Endothelial cell of umbilical vein (primary cell): ENCODE measurements around the gene GDI1. TPM values are rescaled to one million over a fixed set of nuclear protein-coding genes. Genes with fewer than 3 reads are reported as not detected.
A peak's percentile ranks its signal among the peaks of the same experiment; 100 is the strongest.

Experiments used
- BruUV-seq: library from RNA; stranded (reverse); fragments of 400-500 nt; replicated peaks from 2 replicates; lab custom pipeline; 2021; lab: Mats Ljungman, UMichigan
- CTCF ChIA-PET: fragments of 300-600, 350-600 bp; sonication (Branson Sonifier 250); formaldehyde crosslinking; loops from one replicate; lab custom pipeline; 2021; ENCODE audit warnings: antibody characterized with exemption, inconsistent platforms; lab: Charles Lee
- POLR2A ChIA-PET: fragments of 300-600, 350-600 bp; sonication (Branson Sonifier 250); formaldehyde crosslinking; loops from one replicate; lab custom pipeline; 2021; ENCODE audit warnings: antibody characterized with exemption, inconsistent platforms; lab: Charles Lee
- DNase-seq: peaks from one replicate; pipeline ENCODE4 v3.0.0-alpha.2; 2011; ENCODE audit warnings: low read depth, low spot score
- FAIRE-seq: peaks from 2 replicates; lab custom pipeline; 2011; peaks lifted over from hg19 to GRCh38; lab: Jason Lieb, UNC
- H2AFZ ChIP-seq: 2 replicates; pipeline ENCODE4 v1.6.0; 2012; ENCODE audit warnings: low read depth, low read length, control low read depth, inconsistent platforms
- H3K27ac ChIP-seq: 2 replicates; pipeline ENCODE4 v1.5.1; 2011; ENCODE audit warnings: low read depth, mild to moderate bottlenecking, control low read depth, low read length, moderate library complexity; ENCODE audit not compliant: insufficient read depth
- H3K27me3 ChIP-seq, 2 experiments: 2 replicates each; pipeline versions ENCODE4 v1.6.0 to v1.6.1; 2011; ENCODE audit warnings: low read length in 2 of 2, mixed read lengths in 1 of 2; ENCODE audit not compliant: control insufficient read depth in 2 of 2, insufficient read depth in 2 of 2
- H3K36me3 ChIP-seq, 2 experiments: 2 replicates in 1 of 2; 3 replicates in 1 of 2; pipeline ENCODE4 v1.5.1; 2011; ENCODE audit warnings: low read length in 2 of 2, mild to moderate bottlenecking in 1 of 2, moderate library complexity in 1 of 2; ENCODE audit not compliant: control insufficient read depth in 2 of 2, insufficient read depth in 2 of 2; ENCODE audit errors: extremely low read depth in 1 of 2
- H3K4me1 ChIP-seq: 3 replicates; pipeline ENCODE4 v1.5.1; 2011; ENCODE audit warnings: mild to moderate bottlenecking, low read length; ENCODE audit not compliant: control insufficient read depth, insufficient read depth; ENCODE audit errors: extremely low read depth
- H3K4me2 ChIP-seq: 2 replicates; pipeline ENCODE4 v1.6.1; 2011; ENCODE audit warnings: low read length, control low read depth, mixed read lengths; ENCODE audit not compliant: insufficient read depth
- H3K4me3 ChIP-seq, 3 experiments: fragments of 200-600 bp in 1 of 3; sonication (generic), shearing (Covaris generic) in 1 of 3; replicated peaks in 1 of 3; 2 replicates each; pipeline ENCODE4 v1.5.1; 2011 to 2016; ENCODE audit warnings: control low read depth in 3 of 3, low read length in 3 of 3, mild to moderate bottlenecking in 2 of 3, inconsistent platforms in 1 of 3, low read depth in 1 of 3, moderate library complexity in 1 of 3; ENCODE audit not compliant: insufficient read depth in 1 of 3
- H3K79me2 ChIP-seq: 2 replicates; pipeline ENCODE4 v1.6.0; 2012; ENCODE audit warnings: low read length, inconsistent platforms; ENCODE audit not compliant: control insufficient read depth, insufficient read depth
- H3K9ac ChIP-seq: replicated peaks from 2 replicates; pipeline ENCODE3; 2011; ENCODE audit warnings: low read length, control low read depth; ENCODE audit not compliant: insufficient read depth; ENCODE audit errors: extremely low read depth
- H3K9me1 ChIP-seq: replicated peaks from 3 replicates; pipeline ENCODE4 v1.6.0; 2011; ENCODE audit warnings: mild to moderate bottlenecking, low read length; ENCODE audit not compliant: control insufficient read depth, insufficient read depth; ENCODE audit errors: extremely low read depth
- H3K9me3 ChIP-seq: replicated peaks from 2 replicates; pipeline ENCODE4 v1.5.1; 2012; ENCODE audit warnings: low read length, inconsistent platforms; ENCODE audit not compliant: control insufficient read depth, insufficient read depth
- H4K20me1 ChIP-seq: replicated peaks from 2 replicates; pipeline ENCODE3; 2011; ENCODE audit warnings: mild to moderate bottlenecking, low read length; ENCODE audit not compliant: control insufficient read depth, insufficient read depth; ENCODE audit errors: extremely low read depth
- EZH2 ChIP-seq: IDR thresholded peaks from 2 replicates; pipeline ENCODE4 v1.6.1; 2012; ENCODE audit warnings: borderline replicate concordance, low read depth, mild to moderate bottlenecking, moderate library complexity, low read length, inconsistent platforms; ENCODE audit not compliant: severe bottlenecking
- FOS ChIP-seq: IDR thresholded peaks from 2 replicates; pipeline ENCODE4 v1.6.1; 2011; ENCODE audit warnings: mild to moderate bottlenecking, low read length, moderate library complexity, borderline replicate concordance; ENCODE audit not compliant: insufficient read depth
- GATA2 ChIP-seq: IDR thresholded peaks from 2 replicates; pipeline ENCODE4 v1.7.0; 2011; ENCODE audit warnings: low read depth, mild to moderate bottlenecking, moderate library complexity, mixed read lengths, low read length; ENCODE audit not compliant: insufficient read length, insufficient read depth
- POLR2A ChIP-seq: IDR thresholded peaks from 2 replicates; pipeline ENCODE4 v1.6.1; 2012; ENCODE audit warnings: low read depth, mild to moderate bottlenecking, control low read depth, low read length
- POLR2AphosphoS5 ChIP-seq: IDR thresholded peaks from 2 replicates; pipeline ENCODE4 v1.6.1; 2012; ENCODE audit warnings: low read depth, mild to moderate bottlenecking, control low read depth, low read length, moderate library complexity; ENCODE audit not compliant: insufficient read depth
- dilution Hi-C: fragments of 300-500 bp; cut with MboI; formaldehyde crosslinking; loops from one replicate; pipeline ENCODE4 v1.15.0; 2019; ENCODE audit warnings: low sequenced_read_pairs; ENCODE audit not compliant: extremely low pct_ligation_motif_present
- intact Hi-C: fragments of 100-400 bp; cut with micrococcal nuclease; formaldehyde crosslinking; loops from one replicate; pipeline ENCODE4 v1.10.0; 2022
- polyA plus RNA-seq, 4 experiments: library from polyadenylated mRNA; depleted of rRNA in 3 of 4; stranded (reverse) in 3 of 4; unstranded in 1 of 4; fragments of >200 nt; gene quantifications; 2 replicates each; pipeline versions ENCODE4 v1.2.1 to v1.2.3, GENCODE V29; 2011 to 2012; ENCODE audit warnings: missing spikeins in 1 of 4
- total RNA-seq: library from RNA; stranded (reverse); gene quantifications from 2 replicates; pipeline ENCODE4 v1.2.3, GENCODE V29; 2021

GDI1 gene
- total and polyA plus RNA-seq, 2 donors (not counting 3 experiments of a cell fraction or from before 2014, with no cell fraction given) = 128 to 247 TPM

GRCh38 chrX:154443992-154444754 is 7.2 kb downstream of the GDI1 start, which contains the start of gene FAM50A:
FAM50A (plus strand) TSS chrX:154444141; CDS start chrX:154444236, 95 bp downstream.
- no peaks in the 10 kb centered on the region for H3K9me1 ChIP-seq
- H3K4me1 ChIP-seq = peaks cover 8% of the 10 kb centered on the region
- DNase-seq (peak; percentile 40), FAIRE-seq (peak; percentile 54)
- H3K4me2 ChIP-seq = peak within 1 kb of the TSS; percentile 74
- H2AFZ ChIP-seq = peak within 1 kb of the TSS; percentile 26
- BruUV-seq = no TSS peak
- ChIA-PET CTCF (interaction anchor here (0.7 to 1.5 kb wide), 4 partner anchors 19 to 83 kb away, joined by 3 to 5 read pairs (median 4); partner anchors contain the start of gene RPL10), POLR2A (no interaction called here)
- intact Hi-C loops (loop anchor here (5.0 kb wide), 2 partner anchors 33 to 37 kb away; partner anchors contain the start of genes DNASE1L1 and LAGE3), dilution Hi-C loops (no loop called here)
- H3K4me3 ChIP-seq = peak within 1 kb of the TSS; percentile 35 to 69 (median 50)
- H3K9ac ChIP-seq = peak within 1 kb of the TSS; percentile 84
- H3K36me3 ChIP-seq = peaks cover 4 to 39% of the 10 kb centered on the region in 2 experiments
- no peaks in the 10 kb centered on the region for H3K27me3 ChIP-seq
- TF ChIP-seq POLR2AphosphoS5 (peak; percentile 44), GATA2 (no peak)
- H3K9me3 ChIP-seq = no peaks in the 10 kb centered on the region
- peaks cover 45% of the 10 kb centered on the region for H3K79me2 ChIP-seq
- H3K27ac ChIP-seq = peak within 1 kb of the TSS; percentile 63
- H4K20me1 ChIP-seq = no peaks in the 10 kb centered on the region

GRCh38 chrX:154444755-154445246 is 7.8 kb downstream of the GDI1 start:
- H2AFZ ChIP-seq = no peak overlapping the region
- ChIA-PET CTCF (interaction anchor here (1.1 to 1.5 kb wide), 2 partner anchors 46 to 83 kb away, joined by 4 read pairs; partner anchors contain the start of gene RPL10), POLR2A (no interaction called here)
- intact Hi-C loops = loop anchor here (5.0 kb wide), 2 partner anchors 32 to 38 kb away; partner anchors contain the start of genes DNASE1L1 and LAGE3
- DNase-seq (no peak), FAIRE-seq (no peak)
- no TSS peak for BruUV-seq
- peak overlapping the region; percentile 35 to 69 (median 50) for H3K4me3 ChIP-seq
- no peaks in the 10 kb centered on the region for H3K27me3 ChIP-seq
- peaks cover 8% of the 10 kb centered on the region for H3K4me1 ChIP-seq
- no peaks in the 10 kb centered on the region for H3K9me1 ChIP-seq
- no peaks in the 10 kb centered on the region for H4K20me1 ChIP-seq
- peaks cover 4 to 44% of the 10 kb centered on the region in 2 experiments for H3K36me3 ChIP-seq
- peak overlapping the region; percentile 63 for H3K27ac ChIP-seq
- dilution Hi-C loops = no loop called here
- TF ChIP-seq EZH2 = no peak
- no peak for TF ChIP-seq POLR2A
- TF ChIP-seq FOS = no peak
- no peak for TF ChIP-seq POLR2AphosphoS5
- no peaks in the 10 kb centered on the region for H3K9me3 ChIP-seq
- peak overlapping the region; percentile 84 for H3K9ac ChIP-seq
- peaks cover 39% of the 10 kb centered on the region for H3K79me2 ChIP-seq
- peak overlapping the region; percentile 74 for H3K4me2 ChIP-seq
